ENCODE measurements around the gene KANSL1. TPM values are rescaled to one million over a fixed set of nuclear protein-coding genes. Genes with fewer than 3 reads are reported as not detected.

KANSL1 gene
- polyA plus RNA-seq, 1 donor from 2014 or later, result 65.0 TPM

- no peaks in the 10 kb centered on the region for H4K20me1 ChIP-seq (ENCODE audit: insufficient read depth)
- TF ChIP-seq TAF1 (IDR thresholded peaks at IDR 0.05; ENCODE audit: low read depth), result no peak
- TF ChIP-seq SMC3 (conservative IDR thresholded peaks at IDR 0.05; ENCODE audit: poor library complexity), result no peak
- TF ChIP-seq EP300 (conservative IDR thresholded peaks at IDR 0.05; ENCODE audit: poor library complexity, severe bottlenecking), result no peak
- TF ChIP-seq MXI1 (conservative IDR thresholded peaks at IDR 0.05; ENCODE audit: poor library complexity, severe bottlenecking), result no peak
- no peak for TF ChIP-seq REST (IDR thresholded peaks at IDR 0.05; ENCODE audit: borderline replicate concordance)
- TF ChIP-seq CTCF (IDR thresholded peaks at IDR 0.05; ENCODE audit: poor library complexity, severe bottlenecking), result no peak
- no peak for TF ChIP-seq POLR2AphosphoS5 (IDR thresholded peaks at IDR 0.05)
- H3K4me2 ChIP-seq (ENCODE audit: low read length), result no peak overlapping the region
- H3K36me3 ChIP-seq (ENCODE audit: insufficient read depth, low read length), result peaks cover 9% of the 10 kb centered on the region
- no peaks in the 10 kb centered on the region for H3K9me2 ChIP-seq (ENCODE audit: insufficient read depth, low read length)
- H3K27me3 ChIP-seq (ENCODE audit: insufficient read depth, low read depth, low read length), result no peaks in the 10 kb centered on the region
- no peak overlapping the region for H3K4me3 ChIP-seq (ENCODE audit: low read length)
- no peak overlapping the region for H3K27ac ChIP-seq (ENCODE audit: low read length)
- no peak overlapping the region for H3K9ac ChIP-seq (ENCODE audit: low read length)
- no peaks in the 10 kb centered on the region for H3F3A ChIP-seq (ENCODE audit: insufficient read depth, low read length, poor library complexity, severe bottlenecking)
- H3K9me3 ChIP-seq (ENCODE audit: low read length), result no peaks in the 10 kb centered on the region
- no peaks in the 10 kb centered on the region for H3K79me2 ChIP-seq (replicated peaks; ENCODE audit: insufficient read depth, low read length)
- no peak overlapping the region for H2AFZ ChIP-seq (ENCODE audit: low read depth, low read length)
These were observed 128.8 kb downstream of the KANSL1 start for GRCh38 chr17:46064460-46064859.

GRCh38 chr17:46063241-46063640 lies 130.0 kb downstream of the KANSL1 start:
- Histone ChIP-seq H3F3A (ENCODE audit: insufficient read depth, low read length, poor library complexity, severe bottlenecking) (no peaks in the 10 kb centered on the region), H3K9me3 (ENCODE audit: low read length) (no peaks in the 10 kb centered on the region), H3K4me3 (ENCODE audit: low read length) (no peak overlapping the region), H3K36me3 (ENCODE audit: insufficient read depth, low read length) (peaks cover 9% of the 10 kb centered on the region), H3K79me2 (replicated peaks; ENCODE audit: insufficient read depth, low read length) (no peaks in the 10 kb centered on the region), H3K27ac (ENCODE audit: low read length) (no peak overlapping the region), H3K9ac (ENCODE audit: low read length) (no peak overlapping the region), H2AFZ (ENCODE audit: low read depth, low read length) (no peak overlapping the region), H4K20me1 (ENCODE audit: insufficient read depth) (no peaks in the 10 kb centered on the region), H3K9me2 (ENCODE audit: insufficient read depth, low read length) (no peaks in the 10 kb centered on the region), H3K4me2 (ENCODE audit: low read length) (no peak overlapping the region), H3K27me3 (ENCODE audit: insufficient read depth, low read depth, low read length) (no peaks in the 10 kb centered on the region)
- TF ChIP-seq EP300 (conservative IDR thresholded peaks at IDR 0.05; ENCODE audit: poor library complexity, severe bottlenecking) (no peak), TAF1 (IDR thresholded peaks at IDR 0.05; ENCODE audit: low read depth) (no peak), RAD21 (conservative IDR thresholded peaks at IDR 0.05) (no peak), POLR2AphosphoS5 (IDR thresholded peaks at IDR 0.05) (no peak), SMC3 (conservative IDR thresholded peaks at IDR 0.05; ENCODE audit: poor library complexity) (no peak), CTCF (IDR thresholded peaks at IDR 0.05; ENCODE audit: poor library complexity, severe bottlenecking) (no peak), REST (IDR thresholded peaks at IDR 0.05; ENCODE audit: borderline replicate concordance) (no peak), EZH2 (IDR thresholded peaks at IDR 0.05; ENCODE audit: borderline replicate concordance, insufficient read depth, low read length, poor library complexity, severe bottlenecking) (no peak), MXI1 (conservative IDR thresholded peaks at IDR 0.05; ENCODE audit: poor library complexity, severe bottlenecking) (no peak)
